K562 (cell line): ENCODE data around the gene CCDC92. TPM values are rescaled to one million over a fixed set of nuclear protein-coding genes. Genes with fewer than 3 reads are reported as not detected.

Experiments used
- ATAC-seq: fragments of 200-7000 bp; cut with Tn5 transposase; 3 replicates; pipeline ENCODE4 v1.9.1; 2020; ENCODE audit warnings: moderate library complexity
- BruUV-seq: library from RNA; stranded (reverse); fragments of 400-500 nt; replicated peaks from 2 replicates; lab custom pipeline; 2021; lab: Mats Ljungman, UMichigan
- CTCF ChIA-PET: fragments of 300-600 bp; formaldehyde crosslinking; extraction: SDS; loops from one replicate; lab custom pipeline; 2021; ENCODE audit warnings: low intra/inter-chr PET ratio; lab: Yijun Ruan, JAX
- POLR2A ChIA-PET: fragments of 300-600, 350-650 bp; sonication (Branson Sonifier 250); formaldehyde crosslinking; extraction: SDS; loops from one replicate; lab custom pipeline; 2021; ENCODE audit warnings: antibody characterized with exemption, inconsistent platforms; lab: Yijun Ruan, JAX
- DNase-seq, 4 experiments: peaks; one replicate each; pipeline versions ENCODE4 v3.0.0 to v3.0.0-alpha.2; 2011 to 2018; ENCODE audit warnings: low spot score in 3 of 4, mixed read lengths in 3 of 4; ENCODE audit errors: extremely low read depth in 1 of 4
- FAIRE-seq: peaks from 2 replicates; lab custom pipeline; 2011; peaks lifted over from hg19 to GRCh38; lab: Jason Lieb, UNC
- H2AFZ ChIP-seq: 2 replicates; pipeline ENCODE4 v1.6.0; 2011; ENCODE audit warnings: low read depth, low read length, control low read depth, inconsistent platforms
- H3K27ac ChIP-seq: fragments of 200-600 bp; 3 replicates; pipeline ENCODE4 v1.8.0; 2011; ENCODE audit warnings: low read depth, mild to moderate bottlenecking, control low read depth, inconsistent platforms, low read length, moderate library complexity, mixed read lengths; ENCODE audit errors: extremely low read depth
- H3K27me3 ChIP-seq, 2 experiments: fragments of 300-600 bp in 1 of 2; 2 replicates in 1 of 2; 3 replicates in 1 of 2; pipeline versions ENCODE4 v1.6.0 to v1.8.0; 2011; ENCODE audit warnings: inconsistent platforms in 2 of 2, low read length in 2 of 2, mild to moderate bottlenecking in 1 of 2, mixed read lengths in 1 of 2, moderate library complexity in 1 of 2; ENCODE audit not compliant: control insufficient read depth in 2 of 2, insufficient read depth in 2 of 2
- H3K36me3 ChIP-seq: fragments of 300-600 bp; 3 replicates; pipeline ENCODE4 v1.8.0; 2011; ENCODE audit warnings: mild to moderate bottlenecking, low read length, inconsistent platforms; ENCODE audit not compliant: control insufficient read depth, insufficient read depth
- H3K4me1 ChIP-seq, 2 experiments: fragments of 200-600 bp in 1 of 2; replicated peaks in 1 of 2; 2 replicates in 1 of 2; 3 replicates in 1 of 2; pipeline versions ENCODE4 v1.5.1 to v1.8.0; 2011; ENCODE audit warnings: inconsistent platforms in 2 of 2, low read length in 2 of 2, mild to moderate bottlenecking in 1 of 2, mixed read lengths in 1 of 2, moderate library complexity in 1 of 2; ENCODE audit not compliant: control insufficient read depth in 2 of 2, insufficient read depth in 2 of 2
- H3K4me2 ChIP-seq: 2 replicates; pipeline ENCODE4 v1.6.1; 2011; ENCODE audit warnings: low read length, control low read depth, inconsistent platforms, mixed read lengths; ENCODE audit not compliant: insufficient read depth
- H3K4me3 ChIP-seq: fragments of 200-600 bp; sonication (generic), shearing (Covaris generic); 2 replicates; pipeline ENCODE4 v1.5.1; 2016; ENCODE audit warnings: control low read depth, inconsistent platforms
- H3K79me2 ChIP-seq: fragments of 200-600 bp; 3 replicates; pipeline ENCODE4 v1.8.0; 2011; ENCODE audit warnings: low read length, inconsistent platforms; ENCODE audit not compliant: control insufficient read depth, insufficient read depth
- H3K9ac ChIP-seq, 2 experiments: 2 replicates each; pipeline versions ENCODE4 v1.6.0 to v1.6.1; 2011; ENCODE audit warnings: low read depth in 2 of 2, low read length in 2 of 2, control low read depth in 1 of 2, inconsistent platforms in 1 of 2, mild to moderate bottlenecking in 1 of 2, mixed read lengths in 1 of 2; ENCODE audit not compliant: insufficient read depth in 1 of 2
- H3K9me1 ChIP-seq: one replicate; pipeline ENCODE4 v1.6.0; 2011; ENCODE audit warnings: inconsistent platforms, mild to moderate bottlenecking, low read length, moderate library complexity; ENCODE audit not compliant: control insufficient read depth, insufficient read depth
- H3K9me3 ChIP-seq: replicated peaks from 2 replicates; pipeline ENCODE4 v1.5.1; 2011; ENCODE audit warnings: low read depth, low read length, inconsistent platforms; ENCODE audit not compliant: control insufficient read depth, insufficient read depth
- H4K20me1 ChIP-seq: replicated peaks from 2 replicates; pipeline ENCODE4 v1.6.1; 2011; ENCODE audit warnings: low read length, inconsistent platforms, mixed read lengths; ENCODE audit not compliant: control insufficient read depth, insufficient read depth
- CLOCK ChIP-seq: fragments of 250-450 bp; sonication (Bioruptor Pico); IDR thresholded peaks from 2 replicates; pipeline ENCODE4 v1.4.0; 2020; ENCODE audit warnings: mild to moderate bottlenecking, moderate library complexity, borderline replicate concordance
- MIER1 ChIP-seq: fragments of 450-650 bp; IDR thresholded peaks from 2 replicates; pipeline ENCODE4 v1.6.1; 2016; ENCODE audit warnings: antibody characterized with exemption, mild to moderate bottlenecking, low read depth
- POLR3G ChIP-seq: IDR thresholded peaks from 2 replicates; pipeline ENCODE4 v1.6.1; 2011; ENCODE audit not compliant: insufficient read length, insufficient replicate concordance; ENCODE audit errors: extremely low read depth
- PRDM10 ChIP-seq: fragments of 450-650 bp; IDR thresholded peaks from 2 replicates; pipeline ENCODE4 v1.6.1; 2018; ENCODE audit not compliant: partially characterized antibody
- YY1 ChIP-seq, 3 experiments: IDR thresholded peaks; 2 replicates each; pipeline ENCODE4 v1.6.1; 2011; ENCODE audit warnings: low read length in 2 of 3, mild to moderate bottlenecking in 2 of 3, moderate library complexity in 2 of 3, borderline replicate concordance in 1 of 3, control low read depth in 1 of 3, low read depth in 1 of 3; ENCODE audit not compliant: insufficient read depth in 3 of 3, insufficient replicate concordance in 2 of 3, control insufficient read depth in 1 of 3, insufficient read length in 1 of 3; ENCODE audit errors: extremely low read depth in 1 of 3
- ZBTB33 ChIP-seq: sonication (generic); formaldehyde crosslinking; IDR thresholded peaks from 2 replicates; pipeline ENCODE4 v1.8.1; 2023; ENCODE audit warnings: mild to moderate bottlenecking, missing genetic modification reagents
- WGBS: fragments of 100-300 bp; shearing (Covaris generic); methylation state at CpG from one replicate; pipeline ENCODE4 v1.1.6; 2016; ENCODE audit warnings: low coverage, mixed read lengths; ENCODE audit not compliant: insufficient coverage; ENCODE audit errors: missing lambda C conversion rate; 5-methylcytosine and 5-hydroxymethylcytosine counted together
- in situ Hi-C: fragments of 300-500 bp; cut with MboI; formaldehyde crosslinking; loops from 4 replicates; pipeline ENCODE4 v1.15.0; 2018; ENCODE audit warnings: inconsistent platforms, mixed read lengths
- intact Hi-C: fragments of 100-400 bp; cut with micrococcal nuclease; formaldehyde crosslinking; loops from 2 replicates; pipeline ENCODE4 v1.14.2; 2022
- polyA plus RNA-seq, 8 experiments: library from polyadenylated mRNA; depleted of rRNA in 4 of 8; stranded (reverse) in 5 of 8; unstranded in 3 of 8; fragments of >200 nt; fragmentation: Nextera tagmentation in 2 of 8; fragmentation: Illumina TruSeq in 1 of 8; extraction: Ambion mirVana in 2 of 8; extraction: Trizol in 1 of 8; gene quantifications; 2 replicates each; pipeline versions ENCODE4 v1.2.1 to v1.2.3, GENCODE V29; 2011 to 2014; ENCODE audit warnings: inconsistent platforms in 1 of 8, missing spikeins in 1 of 8
- total RNA-seq, 7 experiments: library from RNA; depleted of rRNA in 6 of 7; stranded (reverse); fragments of >200 nt in 6 of 7; fragmentation: Illumina TruSeq in 2 of 7; extraction: Trizol in 2 of 7; gene quantifications; 2 replicates each; pipeline versions ENCODE4 v1.2.1 to v1.2.3, GENCODE V29; 2011 to 2021; ENCODE audit warnings: low replicate concordance in 1 of 7
- TF ChIP-seq, protein P1 (sequence below): sonication (generic); formaldehyde crosslinking; IDR thresholded peaks from 2 replicates; pipeline ENCODE4 v1.4.0; 2020; ENCODE audit warnings: mild to moderate bottlenecking, missing genetic modification reagents

Gene CCDC92
- total and polyA plus RNA-seq, 9 of the 15 experiments (the other 6 are each of a cell fraction or from before 2014, with no cell fraction given), result 0.27 to 5.9 (median 2.1) TPM

DNA sequence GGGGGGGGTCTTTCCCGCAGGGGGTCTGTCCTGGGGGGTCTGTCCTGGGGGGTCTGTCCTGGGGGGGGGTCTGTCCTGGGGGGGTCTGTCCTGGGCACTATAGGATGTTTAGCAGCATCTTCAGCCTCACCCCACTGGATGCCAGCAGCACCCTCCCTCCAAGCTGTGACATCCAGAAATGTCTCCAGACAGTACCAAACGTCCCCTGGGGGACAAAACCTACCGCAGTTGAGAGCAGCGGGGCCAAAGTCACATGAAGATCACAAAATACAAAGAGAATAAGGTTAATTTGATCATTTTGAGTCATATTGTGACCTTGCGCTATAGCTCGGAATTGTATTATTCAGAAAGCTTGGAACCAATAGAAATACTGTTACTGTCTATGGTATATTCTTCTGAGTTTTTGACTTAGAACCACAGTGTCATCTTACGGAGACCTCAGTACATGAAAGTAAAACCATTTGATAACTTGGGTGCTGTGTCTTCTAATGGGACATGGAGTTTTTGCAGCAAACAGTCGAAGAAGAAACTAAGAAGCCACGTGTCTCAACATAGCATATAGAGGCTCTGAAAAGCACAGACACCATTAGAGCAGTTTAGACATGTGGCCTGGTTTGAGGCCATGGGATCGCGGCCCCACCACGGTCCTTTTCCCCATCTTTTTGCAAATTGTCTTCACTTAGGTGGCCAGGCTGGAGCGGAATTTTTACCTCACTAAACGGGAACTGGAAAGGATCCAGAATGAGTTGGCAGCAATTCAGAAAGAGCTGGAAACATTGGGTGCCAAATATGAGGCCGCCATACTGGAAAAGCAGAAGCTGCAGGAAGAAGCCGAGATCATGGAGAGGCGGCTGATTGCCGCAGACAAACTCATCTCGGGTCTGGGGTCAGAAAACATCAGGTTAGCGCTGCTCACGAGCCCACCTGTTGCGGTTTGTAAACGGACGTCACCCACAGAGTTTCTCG lies 59.9 kb downstream of the CCDC92 start:
- H3K27me3 ChIP-seq, result peaks cover 36 to 63% of the 10 kb centered on the region in 2 experiments
- H3K9ac ChIP-seq, result no peak overlapping the region
- FAIRE-seq (peak; percentile 15), DNase-seq (no peak), ATAC-seq (no peak)
- intact Hi-C loops, result no loop called here
- no peak overlapping the region for H3K4me2 ChIP-seq
- H3K9me1 ChIP-seq, result no peaks in the 10 kb centered on the region
- peaks cover 0 to 9% of the 10 kb centered on the region in 2 experiments; a peak in 2 of 5 replicates for H3K4me1 ChIP-seq
- H4K20me1 ChIP-seq, result peaks cover 8% of the 10 kb centered on the region; the same call in 1 of the 2 replicates
- CTCF ChIA-PET, result no interaction called here
- no peaks in the 10 kb centered on the region for H3K9me3 ChIP-seq
- in situ Hi-C loops, result no loop called here
- H2AFZ ChIP-seq, result no peak overlapping the region; the same call in 1 of the 2 replicates
- POLR2A ChIA-PET, result interaction anchor here (0.7 to 1.0 kb wide), 3 partner anchors 12 to 20 kb away, joined by 3 read pairs; no protein-coding TSS in a partner anchor
- H3K27ac ChIP-seq, result no peak overlapping the region
- no TSS peak for BruUV-seq
- WGBS, result 40% methylated on average over 24 of the region's 25 CpGs
- no peak overlapping the region for H3K4me3 ChIP-seq
- no peaks in the 10 kb centered on the region for H3K79me2 ChIP-seq
- no peaks in the 10 kb centered on the region for H3K36me3 ChIP-seq
- TF ChIP-seq MIER1, result no peak
- peak in 1 of 3 experiments; percentile 15 for TF ChIP-seq YY1 (IDR thresholded peaks at IDR 0.05; ENCODE audit: borderline replicate concordance in 1 of 3, control insufficient read depth in 1 of 3, extremely low read depth in 1 of 3, insufficient read depth in 3 of 3, insufficient read length in 1 of 3, insufficient replicate concordance in 2 of 3, low read depth in 1 of 3, low read length in 2 of 3)
- no peak for TF ChIP-seq CLOCK (CRISPR knock-in tag)
- no peak for TF ChIP-seq ZBTB33 (CRISPR knock-in tag)
- no peak for TF ChIP-seq POLR3G
- peak; percentile 47 for TF ChIP-seq PRDM10
- TF ChIP-seq, protein P1, sequence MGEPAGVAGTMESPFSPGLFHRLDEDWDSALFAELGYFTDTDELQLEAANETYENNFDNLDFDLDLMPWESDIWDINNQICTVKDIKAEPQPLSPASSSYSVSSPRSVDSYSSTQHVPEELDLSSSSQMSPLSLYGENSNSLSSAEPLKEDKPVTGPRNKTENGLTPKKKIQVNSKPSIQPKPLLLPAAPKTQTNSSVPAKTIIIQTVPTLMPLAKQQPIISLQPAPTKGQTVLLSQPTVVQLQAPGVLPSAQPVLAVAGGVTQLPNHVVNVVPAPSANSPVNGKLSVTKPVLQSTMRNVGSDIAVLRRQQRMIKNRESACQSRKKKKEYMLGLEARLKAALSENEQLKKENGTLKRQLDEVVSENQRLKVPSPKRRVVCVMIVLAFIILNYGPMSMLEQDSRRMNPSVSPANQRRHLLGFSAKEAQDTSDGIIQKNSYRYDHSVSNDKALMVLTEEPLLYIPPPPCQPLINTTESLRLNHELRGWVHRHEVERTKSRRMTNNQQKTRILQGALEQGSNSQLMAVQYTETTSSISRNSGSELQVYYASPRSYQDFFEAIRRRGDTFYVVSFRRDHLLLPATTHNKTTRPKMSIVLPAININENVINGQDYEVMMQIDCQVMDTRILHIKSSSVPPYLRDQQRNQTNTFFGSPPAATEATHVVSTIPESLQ (CRISPR knock-in tag), result no peak
